Measurements from ENCODE around the gene SKOR2.

The SKOR2 gene

GRCh38 chr18:47251289-47252120 is at the start of gene SKOR2:
Gene SKOR2 (minus strand): TSS chr18:47251660. CDS start chr18:47249183, 2,477 bp downstream.
- no peak for DNase-seq (ENCODE audit: low read depth, low spot score)

- no peak for DNase-seq (ENCODE audit: low read depth, low spot score)
Observed at GRCh38 chr18:47296462-47296861, 45.0 kb upstream of the SKOR2 start.

- DNase-seq (ENCODE audit: low read depth, low spot score) = no peak
Observed at GRCh38 chr18:47294801-47295200, 43.3 kb upstream of the SKOR2 start.

GRCh38 chr18:47288741-47289140 is 37.3 kb upstream of the SKOR2 start:
- DNase-seq (ENCODE audit: low read depth, low spot score) = no peak

- no peak for DNase-seq (ENCODE audit: low read depth, low spot score)
Observed at GRCh38 chr18:47287911-47288585, 36.6 kb upstream of the SKOR2 start.

- DNase-seq (ENCODE audit: low read depth, low spot score) = no peak
Observed at GRCh38 chr18:47286776-47287410, 35.4 kb upstream of the SKOR2 start.

GRCh38 chr18:47285456-47285855 is 34.0 kb upstream of the SKOR2 start:
- no peak for DNase-seq (ENCODE audit: low read depth, low spot score)

- DNase-seq (ENCODE audit: low read depth, low spot score) = no peak
Observed at GRCh38 chr18:47284721-47285395, 33.4 kb upstream of the SKOR2 start.

- DNase-seq (ENCODE audit: low read depth, low spot score) = no peak
Observed at GRCh38 chr18:47283476-47283875, 32.0 kb upstream of the SKOR2 start.

GRCh38 chr18:47280121-47280520 is 28.7 kb upstream of the SKOR2 start:
- no peak for DNase-seq (ENCODE audit: low read depth, low spot score)

- no peak for DNase-seq (ENCODE audit: low read depth, low spot score)
Observed at GRCh38 chr18:47274961-47275360, 23.5 kb upstream of the SKOR2 start.

GRCh38 chr18:47265197-47265596 is 13.7 kb upstream of the SKOR2 start:
- no peak for DNase-seq (ENCODE audit: low read depth, low spot score)

GRCh38 chr18:47264308-47264700 is 12.8 kb upstream of the SKOR2 start:
- no peak for DNase-seq (ENCODE audit: low read depth, low spot score)

GRCh38 chr18:47263430-47264307 is 12.2 kb upstream of the SKOR2 start:
- DNase-seq (ENCODE audit: low read depth, low spot score) = no peak

GRCh38 chr18:47263150-47263429 is 11.6 kb upstream of the SKOR2 start:
- no peak for DNase-seq (ENCODE audit: low read depth, low spot score)

- DNase-seq (ENCODE audit: low read depth, low spot score) = no peak
Observed at GRCh38 chr18:47262301-47263149, 11.1 kb upstream of the SKOR2 start.

GRCh38 chr18:47261902-47262300 is 10.4 kb upstream of the SKOR2 start:
- no peak for DNase-seq (ENCODE audit: low read depth, low spot score)

- DNase-seq (ENCODE audit: low read depth, low spot score) = no peak
Observed at GRCh38 chr18:47260924-47261701, 9.7 kb upstream of the SKOR2 start.

- no peak for DNase-seq (ENCODE audit: low read depth, low spot score)
Observed at GRCh38 chr18:47260120-47260923, 8.9 kb upstream of the SKOR2 start.
